Testis (tissue), 2 donors: Measurements from ENCODE around the gene ACSL1.

Experiments
- CTCF ChIP-seq, 3 experiments: fragments of 450-650 bp in 2 of 3; fragments of 200-600 bp in 1 of 3; sonication (generic) in 1 of 3; IDR thresholded peaks; one replicate each; pipeline ENCODE4 v1.5.1; 2016 to 2019; ENCODE audit warnings: antibody characterized with exemption in 3 of 3, mild to moderate bottlenecking in 2 of 3, moderate library complexity in 1 of 3
- POLR2A ChIP-seq: fragments of 450-650 bp; IDR thresholded peaks from one replicate; pipeline ENCODE4 v1.6.1; 2017; ENCODE audit warnings: antibody characterized with exemption, mild to moderate bottlenecking, moderate library complexity

GRCh38 chr4:184729946-184730345 is 95.8 kb downstream of the ACSL1 start:
- TF ChIP-seq CTCF (IDR thresholded peaks at IDR 0.05) = no peak
- no peak for TF ChIP-seq POLR2A
